Inflammatory macrophage (primary cell): ENCODE results near the gene PDZD7.

Source experiments
- DNase-seq, 2 donors: peaks; one replicate each; pipeline ENCODE4 v3.0.0-alpha.2; 2020 to 2022
- total RNA-seq, 18 experiments: gene quantifications; one replicate each; lab custom pipeline; 2026; ENCODE audit warnings: mixed read lengths in 6 of 18, inconsistent platforms in 2 of 18; lab: John Stamatoyannopoulos, UW

The PDZD7 gene
- 0.25 to 5.5 (median 1.7) reads per million in 18 experiments for total RNA-seq

GRCh38 chr10:101031128-101031795, at the start of gene PDZD7, which contains the start of gene SFXN3:
Gene PDZD7 (minus strand): TSS chr10:101031129. CDS start chr10:101030219, 910 bp downstream.
Gene SFXN3 (plus strand): TSS chr10:101031234. CDS start chr10:101034695, 3,461 bp downstream.
- DNase-seq: peak; percentile 96 to 97

GRCh38 chr10:101079874-101080273, 48.9 kb upstream of the PDZD7 start:
- DNase-seq: no peak

DNA sequence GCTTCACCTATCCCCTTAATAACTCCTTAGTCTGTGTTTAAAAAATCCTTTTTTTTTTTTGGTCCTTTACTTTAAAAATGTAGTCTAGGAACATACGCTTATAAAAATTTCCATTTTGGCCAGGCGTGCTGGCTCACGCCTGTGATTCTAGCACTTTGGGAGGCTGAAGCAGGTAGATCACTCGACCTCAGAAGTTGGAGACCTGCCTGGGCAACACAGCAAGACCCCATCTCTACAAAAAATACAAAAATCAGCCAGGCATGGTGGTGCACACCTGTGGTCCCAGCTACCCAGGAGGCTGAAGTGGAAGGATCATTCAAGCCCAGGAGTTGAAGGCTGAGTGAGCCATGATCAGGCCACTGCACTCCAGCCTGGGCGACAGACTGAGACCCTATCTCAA, 45.7 kb upstream of the PDZD7 start:
- no peak for DNase-seq

DNA sequence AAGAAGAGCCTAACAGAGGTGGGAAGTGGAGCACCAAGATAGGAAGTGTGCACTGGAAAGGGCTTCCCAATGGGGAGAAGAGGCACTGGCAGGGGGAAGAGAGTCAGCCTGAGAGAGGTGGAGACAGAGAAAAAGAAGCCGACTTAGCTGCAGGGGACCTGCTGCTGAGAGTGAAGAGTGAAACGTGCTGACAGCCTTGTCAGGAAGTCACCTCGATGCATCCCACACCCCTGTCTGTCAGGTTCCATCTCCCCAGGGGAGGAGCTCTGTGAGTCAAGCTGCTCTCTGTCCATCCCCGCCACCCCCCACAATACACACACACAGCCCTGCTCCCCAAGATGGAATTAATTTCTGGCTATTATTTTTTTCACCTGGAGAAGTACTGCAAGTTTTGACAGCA, 44.8 kb upstream of the PDZD7 start:
- no peak for DNase-seq

DNA sequence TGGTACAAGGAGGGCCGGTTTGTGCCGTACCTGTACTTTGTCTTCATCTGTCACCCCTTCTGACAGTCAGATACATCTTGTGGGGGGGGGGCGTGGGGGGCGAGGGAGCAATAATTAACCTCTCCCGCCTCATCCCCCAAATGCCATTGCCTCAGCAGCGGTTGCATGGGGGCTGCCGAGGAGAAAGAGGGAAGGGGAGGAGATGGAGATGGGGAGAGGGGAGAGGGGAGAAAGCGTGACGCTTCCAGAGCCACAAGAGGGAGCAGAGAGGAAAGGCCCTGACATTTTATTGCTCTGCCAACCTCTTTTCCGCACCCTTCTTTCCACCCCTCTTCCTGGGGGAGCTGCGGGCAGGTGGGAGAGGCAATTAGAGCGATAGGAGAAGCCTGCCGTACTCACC, 42.7 kb upstream of the PDZD7 start:
- DNase-seq: no peak

DNA sequence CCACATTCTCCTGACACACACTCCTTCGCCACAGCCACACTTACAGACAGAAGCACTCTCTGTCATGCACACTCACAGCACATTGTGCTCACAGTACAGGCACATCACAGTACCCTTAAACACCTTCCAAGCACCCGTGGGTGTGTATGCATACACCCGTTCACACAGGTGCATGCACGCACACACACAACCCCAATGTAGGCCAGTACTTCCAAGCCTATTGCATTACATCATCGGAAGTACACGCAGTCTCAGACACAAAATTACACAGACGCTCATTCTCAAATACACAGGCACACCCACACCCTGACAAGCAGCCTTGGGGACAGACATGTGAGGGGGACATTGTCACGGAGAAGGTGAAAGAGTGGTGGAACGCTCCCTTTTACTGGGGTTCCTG, 42.0 kb upstream of the PDZD7 start:
- DNase-seq: no peak

- no peak for DNase-seq
Observed at GRCh38 chr10:101071885-101072433, 41.0 kb upstream of the PDZD7 start.

- DNase-seq: peak; percentile 100
Observed at GRCh38 chr10:101071267-101071884, 40.4 kb upstream of the PDZD7 start.

DNA sequence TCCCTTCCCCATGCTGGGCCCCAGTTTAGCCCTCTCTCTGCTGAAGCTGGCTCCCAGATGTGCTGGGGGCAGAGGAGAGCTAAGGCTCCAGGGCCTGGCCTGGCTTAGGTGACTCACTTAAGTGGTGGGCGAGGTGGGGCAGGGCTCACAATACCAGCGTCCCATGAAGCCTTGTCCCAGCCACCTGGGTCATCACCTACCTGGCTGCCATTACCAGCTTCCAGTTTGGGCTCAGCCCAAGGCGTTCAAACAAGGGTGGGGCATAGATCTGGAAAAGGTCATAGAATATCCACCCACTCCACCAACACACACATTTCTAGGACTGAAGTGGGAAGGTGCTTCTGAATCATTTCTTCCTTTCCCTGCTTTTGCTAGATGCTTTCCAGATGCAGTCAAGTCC, 39.2 kb upstream of the PDZD7 start:
- no peak for DNase-seq

DNA sequence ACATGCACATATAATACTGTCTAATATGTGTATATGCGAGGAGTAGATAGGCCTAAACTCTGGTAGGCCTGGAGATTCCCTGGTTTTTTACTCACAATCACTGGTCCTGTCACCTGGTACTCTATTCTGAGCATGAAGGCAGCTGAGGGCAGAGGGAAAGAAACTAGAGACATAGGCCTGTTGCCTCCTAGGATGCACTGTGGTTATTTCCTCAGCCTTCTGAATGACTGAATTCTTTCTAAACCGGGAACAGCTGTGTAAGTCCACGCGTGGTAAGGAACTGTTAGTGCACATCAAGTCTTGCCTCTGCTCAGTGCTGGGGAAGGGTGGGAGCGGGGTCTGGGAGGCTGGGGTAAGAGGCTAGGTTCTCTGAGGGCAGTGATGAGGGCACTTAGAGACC, 38.5 kb upstream of the PDZD7 start:
- DNase-seq: no peak

GRCh38 chr10:101067356-101068083, 36.6 kb upstream of the PDZD7 start:
- DNase-seq: peak; percentile 79 to 87

DNA sequence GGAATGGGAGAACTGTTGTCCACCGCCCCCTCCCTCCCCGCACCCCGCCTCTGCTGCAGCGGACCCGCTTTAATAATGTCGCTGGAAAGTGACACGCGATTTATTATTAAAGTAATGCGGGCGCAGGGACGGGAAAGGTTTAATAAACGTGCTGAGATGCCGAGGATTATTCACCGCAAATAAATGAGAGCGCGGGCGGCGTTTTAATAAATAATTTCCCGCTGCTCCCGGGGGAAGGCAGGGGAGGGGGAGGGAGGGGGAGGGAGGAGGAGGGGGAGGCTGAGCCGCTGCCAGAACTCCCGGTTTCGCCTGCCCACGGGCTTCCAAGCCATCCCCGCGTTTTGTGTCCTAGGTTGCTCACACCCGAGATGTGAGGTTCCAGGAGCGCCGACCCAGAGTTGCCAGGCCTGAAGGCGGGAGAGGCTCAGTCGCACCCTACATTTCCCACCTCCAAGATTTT, 36.0 kb upstream of the PDZD7 start:
- no peak for DNase-seq

- DNase-seq: peak; percentile 80 to 87
Observed at GRCh38 chr10:101066146-101066895, 35.4 kb upstream of the PDZD7 start.

GRCh38 chr10:101065481-101066145, 34.7 kb upstream of the PDZD7 start:
- no peak for DNase-seq

GRCh38 chr10:101064415-101065030, 33.6 kb upstream of the PDZD7 start:
- no peak for DNase-seq

DNA sequence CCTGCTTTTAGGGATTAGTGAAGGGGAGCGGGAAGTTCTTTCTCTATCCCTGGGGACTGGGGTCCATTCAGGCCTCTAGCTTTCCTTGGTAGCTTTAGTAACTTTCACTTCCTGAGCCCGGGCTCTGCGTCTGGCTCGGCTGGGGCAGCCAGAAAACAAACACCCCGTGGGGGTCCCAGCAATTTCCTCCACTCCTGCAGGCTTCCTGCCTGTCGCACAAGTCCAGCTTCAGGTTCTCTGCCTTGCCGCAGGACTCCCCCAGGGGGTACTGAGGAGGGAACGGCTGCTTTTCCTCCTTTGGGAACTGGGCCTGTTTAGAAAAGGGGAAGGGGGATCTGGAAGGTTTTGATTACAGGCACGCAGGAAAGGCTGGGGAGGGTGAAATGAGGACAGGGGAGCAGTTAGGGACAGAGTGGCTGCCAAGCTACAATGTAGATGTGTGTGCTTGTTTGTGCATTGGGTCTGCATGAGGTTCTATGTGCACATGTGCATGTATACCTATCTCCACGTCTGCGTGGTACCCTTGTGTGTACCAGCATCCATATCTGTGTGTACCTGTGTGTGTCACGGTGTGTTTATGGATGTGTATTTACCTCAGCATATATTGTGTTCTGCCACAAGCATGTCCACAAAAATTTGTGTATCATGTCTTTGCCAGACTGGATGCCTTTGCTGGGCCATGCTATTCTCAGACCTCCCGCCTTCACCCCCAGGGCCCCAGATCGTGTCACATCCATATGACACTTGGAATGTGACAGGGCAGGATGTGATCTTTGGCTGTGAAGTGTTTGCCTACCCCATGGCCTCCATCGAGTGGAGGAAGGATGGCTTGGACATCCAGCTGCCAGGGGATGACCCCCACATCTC, 32.9 kb upstream of the PDZD7 start:
- no peak for DNase-seq

DNA sequence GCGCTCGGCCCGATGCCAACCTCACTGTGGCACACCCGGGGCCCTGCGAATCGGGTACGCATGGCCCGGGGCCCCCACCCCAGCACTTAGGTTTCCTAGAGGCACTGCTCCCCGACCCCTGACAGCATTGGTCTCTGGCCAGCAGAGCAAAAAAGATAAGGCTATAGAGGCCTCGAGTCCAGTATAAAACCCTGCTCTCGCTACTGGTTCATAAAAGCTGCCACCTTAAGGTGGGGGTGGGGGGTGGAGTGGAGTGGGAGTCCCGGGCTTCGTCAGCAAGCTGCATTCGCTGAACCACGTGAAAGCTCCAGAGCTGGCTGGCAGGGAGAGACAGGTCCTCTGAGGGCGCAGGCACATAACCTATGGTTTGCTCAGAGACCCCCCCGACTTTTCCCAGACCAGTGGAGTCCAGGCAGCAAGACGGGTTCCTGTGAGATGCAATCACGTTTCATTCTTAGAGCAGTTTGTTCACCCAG, 32.2 kb upstream of the PDZD7 start:
- DNase-seq: peak in 1 of 2 donors; percentile 42

DNA sequence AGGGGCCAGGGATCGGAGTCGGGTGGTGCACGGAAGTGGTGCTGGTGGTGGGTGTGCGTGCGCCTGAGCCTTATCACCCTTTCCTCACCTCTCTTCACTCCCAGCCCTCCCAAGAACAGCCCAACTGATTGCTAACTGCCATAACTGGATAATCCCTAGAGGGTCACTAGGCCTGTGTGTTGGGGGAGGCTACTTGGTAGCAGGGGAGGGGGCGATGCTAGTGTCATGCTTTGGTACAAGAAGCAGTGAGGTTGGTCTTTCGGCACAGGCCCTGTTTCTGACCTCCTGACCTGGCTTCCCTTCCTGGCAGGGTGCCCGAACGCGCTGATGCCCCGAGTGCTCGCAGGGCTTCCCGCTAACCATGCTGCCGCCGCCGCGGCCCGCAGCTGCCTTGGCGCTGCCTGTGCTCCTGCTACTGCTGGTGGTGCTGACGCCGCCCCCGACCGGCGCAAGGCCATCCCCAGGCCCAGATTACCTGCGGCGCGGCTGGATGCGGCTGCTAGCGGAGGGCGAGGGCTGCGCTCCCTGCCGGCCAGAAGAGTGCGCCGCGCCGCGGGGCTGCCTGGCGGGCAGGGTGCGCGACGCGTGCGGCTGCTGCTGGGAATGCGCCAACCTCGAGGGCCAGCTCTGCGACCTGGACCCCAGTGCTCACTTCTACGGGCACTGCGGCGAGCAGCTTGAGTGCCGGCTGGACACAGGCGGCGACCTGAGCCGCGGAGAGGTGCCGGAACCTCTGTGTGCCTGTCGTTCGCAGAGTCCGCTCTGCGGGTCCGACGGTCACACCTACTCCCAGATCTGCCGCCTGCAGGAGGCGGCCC, 31.5 kb upstream of the PDZD7 start:
- peak; percentile 28 to 44 for DNase-seq

DNA sequence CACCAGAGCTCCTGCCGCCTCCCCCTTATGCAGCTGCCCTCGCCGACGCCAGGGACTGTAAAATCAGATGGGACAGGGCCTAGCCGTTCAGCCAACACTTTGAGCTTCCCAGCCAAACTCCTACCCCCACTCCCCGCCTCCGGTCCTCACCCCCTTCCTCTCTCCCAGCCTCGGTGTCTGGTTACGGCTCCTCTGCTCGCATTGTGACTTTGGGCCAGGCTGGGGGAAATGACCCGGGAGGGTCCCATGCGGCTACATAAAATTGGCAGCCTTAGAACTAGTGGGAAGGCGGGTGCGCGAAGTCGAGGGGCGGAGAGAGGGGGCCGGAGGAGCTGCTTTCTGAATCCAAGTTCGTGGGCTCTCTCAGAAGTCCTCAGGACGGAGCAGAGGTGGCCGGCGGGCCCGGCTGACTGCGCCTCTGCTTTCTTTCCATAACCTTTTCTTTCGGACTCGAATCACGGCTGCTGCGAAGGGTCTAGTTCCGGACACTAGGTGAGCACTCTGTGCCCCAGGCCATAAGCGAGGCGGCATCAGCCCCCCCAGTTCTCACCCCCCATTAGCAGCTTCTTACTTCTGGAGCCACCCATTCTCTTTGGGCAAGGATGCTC, 30.8 kb upstream of the PDZD7 start, which contains the start of gene KAZALD1:
Gene KAZALD1, plus strand, starts transcription at position 366 of the 608 bp plus-strand sequence. CDS start 604 bp downstream, outside the sequence.
- DNase-seq: no peak
